ENCODE measurements around the gene OCIAD1.

OCIAD1 gene

GRCh38 chr4:48791313-48791712, 39.6 kb upstream of the OCIAD1 start:
- no peak for DNase-seq
- TF ChIP-seq CTCF (IDR thresholded peaks at IDR 0.05; ENCODE audit: low read depth, low read length, missing control alignments): no peak
- Histone ChIP-seq H3K36me3 (replicated peaks) (no peaks in the 10 kb centered on the region), H3K4me3 (ENCODE audit: low read depth, low read length) (no peak overlapping the region), H3K27me3 (replicated peaks) (no peaks in the 10 kb centered on the region), H3K27ac (no peak overlapping the region)
- in situ Hi-C loops (cut with HindIII; ENCODE audit: low pct_ligation_motif_present, low sequenced_read_pairs): no loop called here

- H3K27me3 ChIP-seq (replicated peaks): no peaks in the 10 kb centered on the region
- in situ Hi-C loops (cut with HindIII; ENCODE audit: low pct_ligation_motif_present, low sequenced_read_pairs): no loop called here
- TF ChIP-seq CTCF (IDR thresholded peaks at IDR 0.05; ENCODE audit: low read depth, low read length, missing control alignments): no peak
- no peak overlapping the region for H3K4me3 ChIP-seq (ENCODE audit: low read depth, low read length)
- no peaks in the 10 kb centered on the region for H3K36me3 ChIP-seq (replicated peaks)
- DNase-seq: no peak
- H3K27ac ChIP-seq: no peak overlapping the region
Measured at GRCh38 chr4:48792348-48793006, 38.4 kb upstream of the OCIAD1 start.

- Histone ChIP-seq H3K27me3 (replicated peaks) (no peaks in the 10 kb centered on the region), H3K4me3 (ENCODE audit: low read depth, low read length) (no peak overlapping the region), H3K27ac (no peak overlapping the region), H3K36me3 (replicated peaks) (no peaks in the 10 kb centered on the region)
- no peak for DNase-seq
- TF ChIP-seq CTCF (IDR thresholded peaks at IDR 0.05; ENCODE audit: low read depth, low read length, missing control alignments): no peak
- in situ Hi-C loops (cut with HindIII; ENCODE audit: low pct_ligation_motif_present, low sequenced_read_pairs): no loop called here
Measured at GRCh38 chr4:48795108-48795507, 35.8 kb upstream of the OCIAD1 start.

GRCh38 chr4:48796191-48796926, 34.5 kb upstream of the OCIAD1 start:
- no peaks in the 10 kb centered on the region for H3K36me3 ChIP-seq (replicated peaks)
- no peak overlapping the region for H3K4me3 ChIP-seq (ENCODE audit: low read depth, low read length)
- in situ Hi-C loops (cut with HindIII; ENCODE audit: low pct_ligation_motif_present, low sequenced_read_pairs): no loop called here
- no peaks in the 10 kb centered on the region for H3K27me3 ChIP-seq (replicated peaks)
- no peak for DNase-seq
- H3K27ac ChIP-seq: no peak overlapping the region
- TF ChIP-seq CTCF (IDR thresholded peaks at IDR 0.05; ENCODE audit: low read depth, low read length, missing control alignments): no peak

DNA sequence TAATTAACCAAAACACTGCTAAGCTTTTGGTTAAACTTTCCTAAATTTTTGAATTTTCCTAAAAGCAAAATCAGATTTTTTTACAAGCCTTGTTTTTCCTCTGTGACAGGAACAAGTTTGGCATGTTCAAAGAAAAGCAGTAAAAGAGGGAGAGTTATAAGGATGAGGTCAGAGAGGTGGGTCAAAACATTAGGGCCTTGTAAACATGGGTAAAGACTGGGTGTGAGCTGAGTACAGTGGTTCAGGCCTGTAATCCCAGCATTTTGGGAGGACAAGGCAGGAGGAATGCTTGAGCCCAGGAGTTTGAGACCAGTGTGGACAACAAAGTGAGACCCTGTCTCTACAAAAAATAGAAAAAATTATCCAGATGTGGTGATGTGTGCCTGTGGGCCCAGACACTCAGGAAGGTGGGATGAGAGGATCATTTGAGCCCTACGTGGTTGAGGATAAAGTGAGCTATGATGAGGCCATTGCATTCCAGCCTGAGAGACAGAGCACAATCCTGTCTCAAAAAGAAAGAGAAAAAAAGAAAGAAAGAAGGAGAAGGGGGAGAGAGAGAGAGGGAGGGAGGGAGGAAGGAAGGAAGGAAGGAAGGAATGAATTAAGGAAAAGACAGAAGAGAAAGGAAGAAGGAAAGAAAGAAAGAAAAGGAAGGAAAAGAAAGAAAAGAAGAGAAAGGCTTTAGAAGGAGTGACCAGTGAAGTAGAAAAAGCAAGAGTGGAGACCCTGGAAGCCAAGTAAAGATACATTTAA, 33.8 kb upstream of the OCIAD1 start:
- Histone ChIP-seq H3K27ac (no peak overlapping the region), H3K36me3 (replicated peaks) (no peaks in the 10 kb centered on the region), H3K27me3 (replicated peaks) (no peaks in the 10 kb centered on the region), H3K4me3 (ENCODE audit: low read depth, low read length) (no peak overlapping the region)
- in situ Hi-C loops (cut with HindIII; ENCODE audit: low pct_ligation_motif_present, low sequenced_read_pairs): no loop called here
- no peak for DNase-seq
- no peak for TF ChIP-seq CTCF (IDR thresholded peaks at IDR 0.05; ENCODE audit: low read depth, low read length, missing control alignments)
